ENCODE results near the gene ZNF385D.

Gene ZNF385D

DNA sequence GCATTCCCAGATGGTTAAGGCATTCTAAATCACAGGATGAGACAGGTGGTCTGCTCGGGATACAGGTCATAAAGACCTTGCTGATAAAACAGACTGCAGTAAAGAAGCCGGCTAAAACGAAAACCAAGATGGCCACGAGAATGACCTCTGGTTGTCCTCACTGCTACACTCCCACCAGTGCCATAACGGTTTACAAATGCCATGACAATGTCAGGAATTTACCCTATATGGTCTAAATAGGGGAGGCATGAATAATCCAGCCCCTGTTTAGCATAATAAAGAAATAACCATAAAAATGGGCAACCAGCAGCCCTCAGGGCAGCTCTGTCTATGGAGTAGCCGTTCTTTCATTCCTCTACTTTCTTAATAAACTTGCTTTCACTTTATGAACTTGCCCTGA is 151.1 kb downstream of the ZNF385D start:
- DNase-seq (ENCODE audit: low read depth), result no peak

DNA sequence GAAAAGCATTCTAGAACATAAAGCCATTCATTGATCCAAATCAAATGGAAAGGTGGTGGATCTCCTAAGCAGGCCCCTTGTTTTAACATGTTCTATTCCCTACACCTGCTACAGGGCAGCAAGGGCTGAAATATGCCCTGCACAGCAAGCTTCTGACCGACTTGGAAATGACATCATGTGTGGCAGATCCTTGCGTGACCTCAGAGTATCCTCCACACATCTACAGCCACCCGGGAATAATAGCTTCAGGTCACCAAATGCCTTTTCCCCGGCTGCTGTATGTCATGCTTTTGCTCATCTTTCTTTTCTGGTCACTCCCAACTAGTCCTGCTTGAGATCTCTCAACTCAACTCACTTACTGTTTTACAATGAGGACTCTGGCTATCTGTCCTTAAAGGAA is 158.2 kb downstream of the ZNF385D start:
- no peak for DNase-seq (ENCODE audit: low read depth)

DNA sequence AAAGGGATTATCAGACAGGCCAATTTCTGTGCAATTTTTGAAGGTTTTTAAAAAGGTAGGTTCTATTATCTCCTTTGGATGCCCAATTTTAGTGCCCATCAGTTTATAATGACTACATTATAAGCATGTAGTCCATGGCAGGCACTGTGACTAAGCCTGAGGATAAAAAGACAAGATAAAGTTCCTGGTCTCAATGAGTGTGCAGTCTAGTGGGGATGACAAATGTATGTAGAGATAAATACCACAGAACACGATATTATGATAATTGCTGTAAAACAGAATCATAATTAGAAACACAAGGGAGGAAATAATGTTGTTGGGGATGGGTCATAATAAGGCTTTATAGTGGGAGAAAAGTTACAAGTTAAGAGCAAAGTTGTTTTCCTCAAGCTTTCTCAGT is 163.1 kb downstream of the ZNF385D start:
- no peak for DNase-seq (ENCODE audit: low read depth)

DNA sequence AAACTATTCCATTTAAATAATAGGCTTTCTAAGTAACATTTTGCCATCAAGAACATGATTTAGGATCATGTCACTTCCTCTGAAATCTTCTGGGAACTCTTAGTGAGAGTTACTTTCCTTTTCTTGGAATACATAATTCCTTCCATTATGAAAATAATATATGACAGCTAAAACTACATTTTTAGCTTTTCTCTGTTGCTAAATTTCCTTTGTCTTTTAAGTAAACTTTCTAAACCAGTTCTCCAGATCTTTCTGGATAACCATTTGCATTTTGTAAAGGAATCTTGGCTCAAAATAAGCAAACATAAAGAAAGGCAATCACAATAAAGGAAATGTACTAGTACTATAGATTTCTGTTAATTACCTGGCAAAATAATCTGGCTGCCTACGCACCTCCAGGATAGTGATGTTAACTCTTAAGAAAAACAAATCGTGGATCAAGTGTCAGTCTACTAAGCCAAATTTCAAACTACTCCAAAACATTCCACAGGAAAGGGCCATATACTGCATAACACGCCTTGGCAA is 165.7 kb downstream of the ZNF385D start:
- DNase-seq (ENCODE audit: low read depth), result no peak

DNA sequence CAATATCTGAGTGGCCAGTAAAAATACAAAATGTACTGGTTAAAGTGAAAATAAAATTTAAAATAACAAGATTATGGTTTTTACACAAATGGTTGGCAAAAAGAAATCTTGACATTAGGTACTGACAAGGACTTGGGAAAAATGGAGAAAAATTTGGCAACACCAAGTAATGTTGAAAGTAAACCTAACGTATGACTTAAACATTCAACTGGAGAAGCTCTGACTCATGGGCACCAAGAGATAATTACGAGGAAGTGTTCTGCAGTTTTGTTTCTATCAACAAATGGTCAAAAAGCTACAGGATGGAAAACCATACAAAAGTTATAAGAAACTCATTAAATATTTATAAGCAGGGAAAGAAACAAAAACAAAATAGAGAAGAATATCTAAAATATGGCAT is 177.7 kb downstream of the ZNF385D start:
- DNase-seq (ENCODE audit: low read depth), result no peak

DNA sequence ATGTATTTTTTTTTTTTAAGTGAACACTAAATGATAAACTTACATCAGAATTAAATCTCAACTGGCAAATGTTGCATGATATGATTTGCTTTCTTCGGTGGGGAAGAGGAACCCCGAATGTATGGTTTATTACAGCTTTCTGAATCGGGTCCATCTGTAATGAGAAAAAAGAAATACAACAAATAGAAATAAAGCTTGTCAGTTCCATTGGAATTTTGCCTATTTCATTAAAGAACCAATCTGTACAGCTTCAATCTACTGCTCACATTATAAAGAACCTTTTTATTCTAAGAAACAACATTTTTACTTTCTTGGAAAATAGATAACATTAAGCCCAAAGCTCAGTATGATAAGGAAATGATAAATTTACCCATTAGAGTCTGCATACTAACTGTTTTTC is 186.5 kb downstream of the ZNF385D start:
- DNase-seq (ENCODE audit: low read depth), result no peak

DNA sequence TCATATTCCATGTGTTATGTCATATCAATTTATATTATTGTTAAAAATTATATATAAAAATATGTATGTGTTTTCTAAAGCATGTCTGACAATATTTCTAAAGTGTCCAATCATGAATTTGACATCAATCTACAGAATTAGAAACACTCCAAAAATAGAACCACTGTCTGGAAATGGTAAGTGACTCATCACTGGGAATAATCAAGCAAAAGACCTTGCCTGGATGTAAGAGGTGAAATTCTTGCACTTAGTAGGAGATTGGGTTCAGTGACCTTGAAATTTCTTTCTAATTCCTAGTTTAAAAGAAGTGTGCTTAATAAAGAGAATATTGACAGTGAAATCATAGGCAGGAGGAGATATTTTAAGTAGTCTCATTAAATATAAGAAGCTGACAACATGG is 188.8 kb downstream of the ZNF385D start:
- DNase-seq (ENCODE audit: low read depth), result no peak

DNA sequence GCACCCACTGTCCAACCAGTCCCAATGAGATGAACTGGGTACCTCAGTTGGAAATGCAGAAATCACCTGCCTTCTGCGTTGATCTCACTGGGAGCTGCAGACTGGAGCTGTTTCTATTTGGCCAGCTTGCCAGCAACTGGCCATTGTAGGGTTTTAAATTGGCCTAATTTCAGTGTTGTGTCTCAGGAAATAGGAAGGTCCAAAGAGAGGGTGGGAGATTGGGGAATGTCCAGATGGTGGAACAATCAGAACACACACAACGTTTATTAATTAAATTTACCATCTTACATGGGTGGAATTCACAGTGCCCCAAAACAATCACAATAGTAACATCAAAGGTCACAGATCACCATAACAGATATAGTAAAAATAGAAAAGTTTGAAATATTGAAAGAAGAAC is 189.5 kb downstream of the ZNF385D start:
- DNase-seq (ENCODE audit: low read depth), result no peak

DNA sequence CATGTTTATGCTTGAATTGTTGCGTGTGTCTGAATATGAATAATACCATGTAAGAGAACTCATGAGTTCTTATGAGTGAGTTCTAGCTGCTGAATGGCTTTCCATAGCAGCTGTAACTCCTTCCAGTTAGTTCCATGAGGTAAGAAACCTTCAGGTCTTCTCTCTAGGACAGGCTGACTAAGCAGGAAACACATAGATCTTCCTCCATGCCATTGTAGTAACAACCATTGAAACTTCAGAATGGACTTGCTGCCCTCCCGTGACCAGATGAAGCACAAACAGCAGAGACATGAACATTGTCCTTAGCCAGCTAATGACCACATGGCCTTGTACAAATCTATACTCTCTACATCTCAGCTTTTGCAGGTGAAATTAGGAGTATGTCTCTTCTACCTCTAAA is 200.0 kb downstream of the ZNF385D start:
- no peak for DNase-seq (ENCODE audit: low read depth)

DNA sequence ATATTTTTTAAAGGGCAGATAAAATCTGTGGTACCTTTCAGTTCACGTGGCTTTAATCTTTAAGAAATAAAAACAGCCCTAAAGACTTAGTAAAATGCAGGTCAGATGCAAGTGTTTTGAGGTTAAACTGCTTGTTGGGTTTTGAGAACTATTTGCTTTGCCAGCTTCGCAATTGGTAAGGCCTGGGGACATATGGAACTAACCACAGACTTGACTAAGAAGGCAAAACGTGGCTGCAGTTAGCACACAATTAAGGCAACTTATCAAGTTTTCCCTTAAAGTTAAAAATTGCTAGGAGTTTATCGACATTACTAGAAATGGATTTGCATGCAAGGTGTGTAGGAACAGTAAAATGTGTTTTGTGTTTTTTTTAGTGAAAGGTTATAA is 206.9 kb downstream of the ZNF385D start:
- no peak for DNase-seq (ENCODE audit: low read depth)

DNA sequence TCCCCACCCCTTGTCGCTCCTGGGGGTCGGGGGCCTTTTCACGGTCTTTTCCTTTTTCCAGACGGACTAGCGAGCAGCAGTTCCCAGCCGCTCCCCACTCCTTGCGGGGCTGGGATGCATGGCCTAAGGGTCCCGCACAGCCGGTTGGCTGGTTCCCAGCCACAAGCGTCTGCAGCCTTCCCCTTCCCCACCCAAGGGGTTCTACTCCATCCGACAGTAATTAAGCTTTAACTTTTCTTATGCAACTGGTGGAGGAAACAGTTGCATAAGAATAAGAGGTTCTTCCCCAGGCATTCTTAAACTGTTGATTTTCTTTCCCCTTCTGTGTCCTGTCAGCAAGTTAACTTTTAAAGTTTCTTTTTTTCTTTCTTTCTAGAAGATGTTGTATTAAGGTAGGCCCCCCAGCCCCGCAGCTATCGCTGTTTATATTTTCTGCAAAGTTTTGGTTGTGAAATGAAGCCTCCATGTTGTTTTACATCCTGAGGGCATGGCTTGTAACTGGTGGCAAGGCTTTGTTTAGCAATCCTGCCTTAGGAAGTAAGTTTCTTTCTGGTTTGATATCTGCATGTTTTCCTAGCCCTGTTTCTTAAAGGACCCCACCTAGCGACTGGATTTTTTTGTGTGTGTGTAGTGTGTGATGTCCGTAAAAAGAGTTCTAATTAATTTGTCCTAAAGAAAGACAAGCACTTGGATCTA is 207.5 kb downstream of the ZNF385D start:
- no peak for DNase-seq (ENCODE audit: low read depth)

DNA sequence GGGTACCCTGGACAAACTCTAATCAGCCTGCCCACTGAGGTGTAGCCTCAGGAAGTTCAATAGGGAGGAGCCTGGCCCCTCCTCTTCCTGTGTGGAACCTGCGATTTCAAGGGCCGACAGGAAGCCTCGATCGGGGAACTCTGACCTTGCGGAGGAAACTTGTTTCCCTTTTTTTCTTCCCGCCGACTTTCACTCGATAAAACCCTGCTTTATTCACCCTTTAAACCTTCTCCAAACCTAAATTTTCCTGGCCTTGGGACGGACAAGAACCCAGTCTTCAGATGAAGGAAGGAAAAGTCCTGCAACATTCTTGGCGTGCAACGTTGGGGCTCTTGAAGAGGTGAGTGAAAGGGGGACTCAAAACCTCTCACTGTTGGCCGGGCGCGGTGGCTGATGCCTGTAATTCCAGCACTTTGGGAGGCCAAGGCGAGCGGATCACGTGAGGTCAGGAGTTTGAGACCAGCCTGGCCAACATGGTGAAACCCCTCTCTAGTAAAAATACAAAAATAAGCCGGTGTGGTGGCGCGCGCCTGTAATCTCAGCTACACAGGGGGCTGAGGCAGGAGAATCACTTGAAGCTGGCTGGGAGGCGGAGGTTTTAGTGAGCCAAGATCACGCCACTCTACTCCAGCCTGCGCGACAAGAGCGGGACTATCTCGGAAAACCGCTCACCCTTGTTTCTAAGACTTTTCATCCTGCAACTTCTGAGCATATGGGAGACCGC is 208.2 kb downstream of the ZNF385D start:
- DNase-seq (ENCODE audit: low read depth), result no peak

DNA sequence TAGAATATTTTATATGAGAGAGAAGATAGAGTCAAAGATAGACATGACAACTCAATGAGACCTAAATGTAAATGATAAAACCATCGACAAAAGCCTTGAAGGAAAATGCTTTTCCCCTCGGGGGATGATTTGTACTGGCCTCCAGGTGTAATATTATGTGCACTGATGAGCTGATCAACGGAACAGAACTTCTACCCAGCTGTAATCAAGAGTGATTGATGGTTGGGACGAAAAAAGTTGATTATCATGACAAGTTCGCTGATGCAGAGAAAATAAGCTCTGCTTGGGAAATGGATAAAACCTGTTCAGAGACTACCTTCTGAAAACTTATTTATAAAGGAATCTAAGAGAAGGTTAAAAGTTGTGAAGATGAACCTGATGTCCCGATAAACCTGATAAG is 210.7 kb downstream of the ZNF385D start:
- no peak for DNase-seq (ENCODE audit: low read depth)

DNA sequence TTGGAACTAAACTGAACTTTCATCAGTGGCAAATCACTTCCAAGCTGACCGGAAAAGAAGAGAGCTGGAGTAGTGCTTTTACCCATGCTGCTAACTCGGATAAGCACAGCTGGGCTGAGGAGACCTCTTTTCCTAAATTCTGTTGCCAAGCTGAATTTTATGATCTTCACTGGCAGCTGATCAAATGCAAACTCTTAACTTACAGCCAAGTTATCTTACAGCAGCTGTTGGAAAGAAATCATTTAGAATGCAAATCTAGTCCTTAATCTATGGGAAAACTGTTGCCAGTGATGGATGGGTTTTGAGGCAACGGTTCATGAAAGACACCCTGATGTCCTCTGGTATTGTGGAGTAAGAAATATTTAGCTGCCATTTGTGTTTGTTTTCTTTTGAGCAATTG is 216.5 kb downstream of the ZNF385D start:
- DNase-seq (ENCODE audit: low read depth), result no peak

DNA sequence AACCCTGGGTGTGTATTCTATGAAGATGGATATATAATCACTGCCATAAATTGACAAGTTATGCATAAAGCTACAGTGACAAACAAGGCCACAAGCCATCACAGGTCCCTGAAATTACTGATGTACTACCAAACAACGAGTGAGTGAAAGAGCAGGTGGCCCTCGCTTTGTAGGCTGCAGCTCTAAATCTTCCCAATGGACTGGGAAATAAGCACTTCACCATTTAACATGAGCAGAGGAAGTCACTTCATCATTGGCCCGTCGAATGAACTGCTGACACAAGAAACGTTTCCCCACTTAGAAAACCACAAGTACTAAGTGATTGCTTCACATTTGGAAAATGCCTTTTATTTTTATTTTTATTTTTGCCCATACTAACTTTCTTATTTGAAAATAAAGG is 218.0 kb downstream of the ZNF385D start:
- DNase-seq (ENCODE audit: low read depth), result no peak

DNA sequence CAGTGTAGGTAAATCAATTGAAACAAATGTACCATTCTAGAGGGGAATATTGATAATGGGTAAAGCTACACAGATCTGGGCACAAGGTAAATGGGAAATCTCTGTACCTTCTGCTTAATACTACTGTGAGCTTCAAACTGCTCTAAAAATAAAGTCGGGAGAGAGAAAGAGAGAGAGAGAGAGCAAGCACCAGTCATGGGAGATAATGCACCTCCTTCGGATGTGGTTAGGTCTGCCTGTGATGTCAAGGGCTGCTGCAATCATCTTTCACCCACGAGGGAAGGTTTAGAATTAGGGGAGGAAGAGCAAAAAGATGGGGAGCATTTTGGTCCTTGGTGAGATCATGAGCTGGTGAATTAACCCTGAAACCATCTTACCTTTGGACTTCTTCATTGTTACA is 219.1 kb downstream of the ZNF385D start:
- no peak for DNase-seq (ENCODE audit: low read depth)

DNA sequence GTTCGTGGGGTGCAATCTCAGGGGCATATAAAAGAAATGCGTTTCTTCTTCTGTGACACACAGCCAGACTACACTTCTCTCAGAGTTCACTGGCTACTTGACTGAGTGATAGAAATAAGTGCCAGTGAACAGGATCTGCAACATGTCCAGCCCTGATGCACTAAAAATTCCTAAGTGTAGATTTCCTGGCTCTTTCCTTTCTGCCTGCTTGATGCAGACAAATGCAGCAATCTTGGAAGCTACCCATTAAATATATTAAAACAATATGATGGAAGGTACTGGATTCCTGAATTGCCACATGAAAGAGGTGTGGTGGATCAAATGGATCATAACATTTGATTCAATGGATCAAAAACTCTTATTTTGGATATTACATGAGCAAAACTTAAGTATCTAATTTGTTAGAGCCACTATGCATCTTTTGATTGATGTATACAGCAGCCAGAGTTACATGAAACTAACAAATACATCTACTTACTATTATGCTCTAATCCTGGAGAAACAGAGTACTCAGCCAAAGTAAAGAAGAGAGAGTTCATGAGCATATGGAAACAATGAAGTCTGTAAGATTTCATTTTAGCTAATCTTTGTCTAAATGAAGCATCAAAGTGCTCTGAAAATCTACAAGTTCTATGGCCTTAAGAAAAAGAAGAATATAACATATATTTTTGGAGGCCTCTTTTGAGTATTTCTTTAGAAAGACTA is 222.6 kb downstream of the ZNF385D start:
- DNase-seq (ENCODE audit: low read depth), result no peak

DNA sequence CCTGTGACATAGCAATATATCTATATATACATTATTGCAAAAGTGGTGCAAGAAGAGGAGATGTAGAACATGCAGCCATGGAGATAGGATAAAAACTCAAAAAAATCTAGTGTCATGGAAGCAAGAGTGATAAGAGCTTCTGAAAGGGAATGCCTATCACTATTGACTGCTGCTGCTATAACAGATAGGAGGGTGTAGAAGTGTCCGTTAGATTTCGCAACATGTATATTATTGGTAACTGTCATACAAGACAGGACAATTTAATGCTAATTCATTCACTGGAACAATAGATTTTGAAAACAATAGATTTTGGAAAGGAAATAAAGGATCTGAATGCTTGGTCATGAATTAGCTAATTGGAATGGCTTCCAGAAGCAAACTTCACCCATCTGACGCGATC is 224.5 kb downstream of the ZNF385D start:
- no peak for DNase-seq (ENCODE audit: low read depth)

DNA sequence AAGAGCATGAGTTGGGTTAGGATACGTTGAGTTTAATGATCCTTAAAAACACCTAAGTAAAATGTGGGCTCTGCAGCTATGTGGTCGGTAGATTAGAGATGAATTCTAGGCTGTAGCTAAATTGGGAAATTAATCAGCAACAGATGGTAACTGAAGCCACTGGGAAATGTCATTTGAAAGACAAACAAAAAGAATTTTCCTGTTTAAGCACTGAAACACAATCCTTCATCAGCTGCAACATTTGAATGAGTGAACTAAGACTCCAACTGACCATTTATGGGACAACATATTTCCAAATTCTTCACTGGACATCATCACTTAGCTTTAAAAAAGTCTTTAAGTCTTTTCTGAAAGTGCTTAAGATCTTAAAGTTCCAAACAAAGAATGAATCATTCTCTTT is 226.9 kb downstream of the ZNF385D start:
- DNase-seq (ENCODE audit: low read depth), result no peak

DNA sequence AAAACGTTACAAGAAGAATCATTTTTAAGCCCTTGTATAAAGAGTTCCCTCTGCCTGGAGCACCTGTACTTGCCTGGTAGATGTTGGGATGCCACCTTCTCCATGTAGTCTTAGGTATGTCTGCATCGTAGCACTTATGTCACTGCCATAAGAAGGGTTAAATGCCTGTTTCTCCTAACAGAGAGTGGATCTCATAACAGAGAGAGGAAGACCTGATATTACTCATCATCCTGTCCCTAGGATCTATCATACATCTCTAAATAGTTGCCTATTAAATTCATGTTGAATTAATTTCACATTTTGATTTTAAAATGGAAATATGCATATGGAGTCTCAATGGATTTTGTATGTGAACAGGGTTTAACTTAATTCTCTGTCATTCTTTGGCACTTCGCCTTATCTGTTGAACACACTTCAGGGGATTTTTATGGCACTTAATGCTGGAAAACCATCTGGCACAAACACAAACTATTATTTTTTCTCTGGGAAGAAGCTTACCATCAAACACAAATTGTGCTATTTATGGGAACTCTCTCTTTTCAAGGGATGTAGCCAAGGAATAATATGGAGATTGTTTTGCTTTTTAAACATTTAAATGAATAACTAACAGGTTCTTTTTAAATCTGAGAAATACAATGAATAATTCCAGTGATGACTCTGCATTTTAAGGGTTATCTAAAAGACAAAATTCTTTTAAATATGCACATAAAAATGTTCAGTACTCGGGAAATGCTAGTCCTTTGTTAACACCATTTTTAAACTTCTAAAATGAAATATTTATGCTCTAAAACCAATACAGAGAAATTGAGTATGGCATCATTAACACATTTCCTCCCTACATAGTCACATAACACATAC is 230.7 kb downstream of the ZNF385D start:
- DNase-seq (ENCODE audit: low read depth), result no peak

DNA sequence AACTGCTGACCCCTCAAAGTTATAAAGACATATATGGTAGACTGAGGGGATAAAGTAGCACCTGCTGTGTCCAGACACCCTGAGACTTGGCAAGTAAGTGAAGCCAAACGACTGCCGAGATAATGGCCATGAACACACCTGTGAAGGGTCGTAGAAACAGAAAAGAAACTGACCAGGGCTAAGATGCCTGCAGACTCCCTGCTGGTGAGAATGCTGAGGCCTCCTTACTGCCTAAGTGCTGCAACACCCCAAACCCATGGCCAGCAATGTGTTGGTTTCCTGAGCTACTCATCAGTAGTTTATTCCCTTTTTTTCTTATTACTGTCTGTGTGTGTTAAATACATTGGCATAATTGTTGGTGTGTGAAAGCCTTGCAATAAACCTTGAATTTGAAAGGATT is 233.8 kb downstream of the ZNF385D start:
- DNase-seq (ENCODE audit: low read depth), result no peak

DNA sequence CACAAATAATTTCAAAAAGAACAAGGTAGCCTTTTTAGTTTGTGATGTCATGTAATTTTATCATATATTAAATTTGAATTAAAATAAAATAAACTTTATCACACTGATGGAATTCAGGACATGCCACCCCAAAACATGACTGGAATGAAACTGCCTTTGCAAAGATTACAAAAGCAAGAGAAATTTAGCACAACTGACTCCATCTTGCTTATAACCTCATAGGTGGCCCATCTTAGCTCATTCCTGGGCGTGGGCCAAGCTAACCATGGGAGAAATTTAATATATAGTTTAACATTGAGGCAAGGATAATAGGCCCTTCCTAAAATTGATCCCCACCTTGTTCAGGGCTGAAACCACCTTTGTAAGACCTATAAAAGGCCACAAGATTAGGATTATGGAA is 235.6 kb downstream of the ZNF385D start:
- DNase-seq (ENCODE audit: low read depth), result no peak
